ENCODE results near the gene ITPKB. TPM values are rescaled to one million over a fixed set of nuclear protein-coding genes. Genes with fewer than 3 reads are reported as not detected.

Gene ITPKB
- total RNA-seq, 1 donor, result 7.5 TPM

DNA sequence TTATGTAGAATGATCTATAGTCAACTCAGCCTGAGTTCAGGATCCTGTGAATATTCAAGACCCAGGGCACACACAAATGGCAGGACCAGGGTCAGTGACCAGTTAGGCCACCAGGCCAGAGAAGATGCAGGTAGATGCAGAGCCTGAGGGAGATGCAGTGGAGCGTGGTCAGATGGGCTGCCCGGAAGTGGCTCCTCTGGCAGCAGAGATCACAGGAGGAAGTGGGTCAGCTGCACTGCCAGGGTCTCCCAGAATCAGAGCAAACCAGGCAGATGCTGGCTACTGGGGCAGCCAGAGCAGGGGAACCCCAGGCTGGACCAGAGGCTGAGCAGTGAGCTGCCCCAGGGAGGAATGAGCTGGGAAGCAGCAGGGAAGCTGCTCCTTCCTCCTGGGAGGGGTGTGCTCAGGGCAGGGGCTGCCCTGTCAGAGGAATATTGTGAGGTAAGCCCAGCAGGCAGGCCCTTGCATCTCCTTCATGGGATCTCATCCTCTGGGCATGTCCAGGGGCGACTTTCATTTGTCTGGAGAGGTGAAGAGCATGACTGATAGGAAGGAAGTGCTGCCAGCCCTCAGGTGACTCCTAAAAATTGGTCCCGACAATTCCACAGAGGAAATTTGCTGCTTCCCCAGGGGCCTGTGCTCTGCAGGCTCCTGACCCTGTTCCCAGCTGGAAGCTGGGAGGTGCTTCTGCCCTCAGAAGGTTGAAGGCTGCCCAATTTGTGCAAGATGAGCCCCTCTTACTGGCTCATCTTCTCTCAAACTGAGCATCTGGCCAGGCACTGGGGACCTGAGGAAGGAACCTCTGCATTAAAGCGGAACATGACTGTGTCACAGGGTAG lies 141.2 kb downstream of the ITPKB start:
- DNase-seq (ENCODE audit: low read depth), result no peak
- no peak for TF ChIP-seq CTCF (IDR thresholded peaks at IDR 0.05; ENCODE audit: insufficient read depth, low read length)
- no peak overlapping the region for H3K4me3 ChIP-seq (ENCODE audit: low read depth, low read length)

- no peak overlapping the region for H3K4me3 ChIP-seq (ENCODE audit: low read depth, low read length)
- no peak for TF ChIP-seq CTCF (IDR thresholded peaks at IDR 0.05; ENCODE audit: insufficient read depth, low read length)
- DNase-seq (ENCODE audit: low read depth), result no peak
Observed at GRCh38 chr1:226596531-226597165, 142.4 kb downstream of the ITPKB start.

DNA sequence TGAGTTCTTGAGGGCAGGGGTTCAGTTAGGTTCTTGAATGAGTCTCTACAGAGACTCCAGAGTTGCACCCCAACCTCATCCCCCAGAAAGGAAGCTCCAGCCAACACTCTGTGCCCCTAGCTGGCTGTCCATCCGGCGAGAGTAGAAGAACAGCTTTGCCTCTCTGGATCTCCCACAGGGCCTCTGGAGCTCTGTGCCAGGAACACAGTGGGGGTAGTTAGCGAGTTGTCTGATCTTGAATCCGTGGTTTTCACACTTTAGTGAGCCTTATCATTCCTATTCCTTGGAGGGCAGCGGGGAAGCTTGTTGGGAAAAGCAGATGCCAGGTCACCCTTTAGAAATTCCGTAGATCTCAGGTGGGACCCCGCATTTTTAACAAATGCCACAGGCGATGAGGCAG lies 145.5 kb downstream of the ITPKB start:
- H3K4me3 ChIP-seq (ENCODE audit: low read depth, low read length), result no peak overlapping the region
- no peak for DNase-seq (ENCODE audit: low read depth)
- no peak for TF ChIP-seq CTCF (IDR thresholded peaks at IDR 0.05; ENCODE audit: insufficient read depth, low read length)

- TF ChIP-seq CTCF (IDR thresholded peaks at IDR 0.05; ENCODE audit: insufficient read depth, low read length), result no peak
- H3K4me3 ChIP-seq (ENCODE audit: low read depth, low read length), result no peak overlapping the region
- DNase-seq (ENCODE audit: low read depth), result no peak
Observed at GRCh38 chr1:226590614-226591013, 148.5 kb downstream of the ITPKB start.

GRCh38 chr1:226589008-226589733 lies 149.9 kb downstream of the ITPKB start:
- no peak overlapping the region for H3K4me3 ChIP-seq (ENCODE audit: low read depth, low read length)
- no peak for TF ChIP-seq CTCF (IDR thresholded peaks at IDR 0.05; ENCODE audit: insufficient read depth, low read length)
- no peak for DNase-seq (ENCODE audit: low read depth)

DNA sequence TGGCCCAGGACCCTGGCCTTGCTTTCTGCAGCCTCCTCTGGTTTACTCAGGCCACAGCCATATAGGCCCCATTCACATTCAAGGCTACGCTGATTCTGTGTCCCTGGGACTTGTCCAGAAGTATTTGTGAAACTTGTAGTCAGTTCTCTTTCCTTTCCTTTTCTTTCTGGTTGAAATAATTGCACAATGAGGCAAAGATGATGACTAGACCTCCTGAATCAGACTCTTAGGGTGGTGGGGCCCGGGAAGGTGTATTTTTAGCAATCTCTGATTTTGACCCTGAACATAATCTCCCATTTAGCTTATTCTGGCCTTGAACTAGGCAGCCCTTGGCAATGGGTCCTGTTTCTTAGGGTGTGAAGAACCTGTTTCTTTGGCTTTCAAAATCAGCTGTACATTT lies 150.6 kb downstream of the ITPKB start:
- DNase-seq (ENCODE audit: low read depth), result peak; percentile 30
- no peak overlapping the region for H3K4me3 ChIP-seq (ENCODE audit: low read depth, low read length)
- TF ChIP-seq CTCF (IDR thresholded peaks at IDR 0.05; ENCODE audit: insufficient read depth, low read length), result no peak

All from fibroblast of the aortic adventitia (primary cell).